ENCODE measurements around the gene SORCS2.

SORCS2 gene

DNA sequence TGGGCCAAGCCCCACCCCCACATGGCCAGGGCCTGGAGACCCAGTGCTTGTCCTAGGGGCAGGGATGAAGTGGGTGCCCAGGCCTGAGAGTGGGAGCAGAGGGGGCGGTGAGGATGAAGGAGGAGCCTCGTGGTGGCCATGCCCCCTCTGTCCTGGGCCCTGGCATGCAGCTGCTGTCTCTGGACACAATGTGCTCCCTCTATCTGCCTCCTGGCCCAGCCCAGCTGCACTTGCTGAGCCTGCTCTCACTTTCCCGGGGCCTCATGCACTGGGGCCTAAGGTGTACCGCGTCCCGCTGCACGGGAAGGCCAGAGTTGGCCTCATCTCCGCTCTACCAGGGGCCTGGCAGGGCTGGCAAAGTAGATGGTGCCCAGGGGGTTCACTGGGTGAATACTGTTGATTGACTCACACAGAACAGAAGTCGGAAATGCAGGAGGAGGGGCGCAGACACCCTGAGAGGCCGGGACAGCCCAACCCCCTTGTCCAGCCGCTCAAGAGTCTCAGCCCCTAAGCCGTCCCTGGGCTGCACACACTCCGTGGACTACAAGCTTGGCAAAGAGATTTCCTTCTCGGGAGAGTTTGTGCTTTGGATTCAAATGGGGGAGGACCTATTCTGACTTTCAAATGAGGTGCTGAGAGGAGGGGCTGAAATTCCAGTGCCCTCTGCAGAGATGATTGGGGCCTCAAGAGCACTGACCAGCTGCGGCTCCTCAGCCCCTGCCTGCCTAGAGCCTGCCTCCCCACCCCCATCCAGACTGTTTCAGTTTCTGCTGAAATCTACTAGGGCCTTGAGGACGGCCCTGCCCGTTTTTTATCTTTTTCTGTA, 130.0 kb downstream of the SORCS2 start:
- peak in 34 of 58 donors; percentile 26 to 80 (median 58) for DNase-seq

DNA sequence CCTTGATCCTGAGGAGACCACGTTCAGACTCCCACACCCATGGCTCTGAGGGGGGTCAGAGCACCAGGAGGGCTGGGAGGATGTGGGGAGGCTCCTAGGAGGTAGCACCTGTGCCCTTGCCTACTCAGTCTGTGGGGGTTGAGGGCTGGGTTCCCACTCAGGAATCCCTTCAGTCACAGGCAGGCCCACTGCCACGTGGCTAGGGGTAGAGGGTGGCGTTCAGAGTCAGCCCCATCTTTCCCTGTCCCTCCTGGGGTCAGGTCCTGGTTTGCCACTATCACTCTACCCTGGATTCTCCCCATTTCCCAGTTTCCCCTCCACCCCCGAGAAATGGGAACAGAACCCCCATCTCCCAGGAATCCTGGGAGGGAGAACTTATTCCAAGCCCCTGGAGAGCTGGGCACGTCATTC, 131.1 kb downstream of the SORCS2 start:
- no peak for DNase-seq

DNA sequence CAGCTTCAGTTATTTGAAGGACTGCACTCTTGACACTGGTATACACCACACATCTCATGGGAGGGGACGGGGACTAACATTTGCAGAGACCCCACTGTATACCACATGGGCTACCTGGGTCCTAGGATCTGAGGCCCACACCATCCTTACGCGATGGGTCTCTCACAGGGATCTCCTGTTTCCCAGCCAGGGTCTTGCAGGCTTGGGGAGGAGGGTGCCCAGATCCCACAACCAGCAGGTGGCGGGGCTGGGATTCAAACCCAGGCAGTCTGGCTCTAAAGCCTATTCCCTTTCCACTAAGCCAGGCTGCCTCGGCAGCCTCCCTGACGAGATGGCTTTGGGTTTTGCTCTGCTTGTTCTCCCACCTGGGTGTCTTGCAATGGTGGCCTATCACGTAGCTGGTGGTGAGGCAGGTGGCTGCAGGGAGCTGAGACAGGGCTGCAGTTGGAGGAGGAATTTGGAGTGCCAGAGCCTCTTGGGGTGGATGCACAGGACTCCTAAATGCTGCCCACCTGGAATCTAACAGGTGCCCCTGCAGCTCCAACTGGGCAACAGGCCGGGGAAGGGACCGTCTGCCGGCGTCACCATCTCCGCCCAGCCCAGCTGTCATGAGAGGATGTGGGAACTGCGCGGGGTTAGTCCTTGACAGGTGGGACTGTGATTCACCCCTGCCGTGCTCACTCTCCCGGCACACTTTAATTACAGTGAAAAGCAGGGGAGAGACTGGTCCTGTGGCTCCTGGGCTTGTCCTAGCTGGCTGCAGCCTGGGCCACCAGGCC, 131.7 kb downstream of the SORCS2 start:
- DNase-seq: peak in 7 of 58 donors; percentile 42 to 73 (median 52)

DNA sequence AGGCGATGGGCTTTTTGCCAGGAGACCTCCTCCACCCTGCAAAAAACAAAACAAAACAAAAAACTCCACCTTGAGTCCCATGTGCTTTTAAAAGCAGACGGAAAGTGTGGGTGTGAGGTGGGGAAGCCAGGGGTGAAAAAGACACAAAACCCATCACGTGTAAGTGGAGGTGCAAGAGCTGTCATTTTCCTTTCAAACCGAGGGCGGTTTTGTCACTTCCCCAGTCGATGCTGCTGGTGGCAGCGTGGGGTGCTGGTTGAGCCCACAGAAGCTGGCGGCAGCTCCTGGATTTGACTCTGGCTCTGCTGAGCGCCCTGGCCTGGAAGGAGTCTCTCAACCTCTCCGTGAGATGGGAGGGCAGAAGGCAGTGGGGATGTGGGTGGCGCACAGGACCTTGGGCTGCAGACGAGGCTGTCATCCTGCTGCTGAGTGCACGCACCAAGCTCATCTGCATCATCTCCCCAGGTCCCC, 132.3 kb downstream of the SORCS2 start:
- DNase-seq: peak in 6 of 58 donors; percentile 26 to 62 (median 50)

DNA sequence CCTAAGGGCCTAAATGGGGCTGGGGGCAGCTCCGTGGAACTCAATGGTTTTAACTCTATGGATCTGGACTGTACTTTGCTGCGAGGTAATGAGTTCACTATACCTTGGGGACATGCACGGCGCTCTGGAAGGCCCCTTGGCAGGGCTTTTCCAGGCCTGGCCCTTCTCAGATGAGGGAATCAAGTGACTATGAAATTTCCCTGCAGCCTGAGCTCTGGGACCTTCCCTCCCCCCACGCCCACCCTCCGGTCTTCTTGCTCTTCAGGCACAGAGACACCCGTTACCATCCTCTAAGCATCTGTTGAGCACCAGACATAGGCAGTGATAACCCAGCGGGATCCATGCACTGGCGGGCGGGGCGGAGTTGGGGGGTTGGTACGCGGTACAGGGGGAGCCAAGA, 133.2 kb downstream of the SORCS2 start:
- DNase-seq: no peak

DNA sequence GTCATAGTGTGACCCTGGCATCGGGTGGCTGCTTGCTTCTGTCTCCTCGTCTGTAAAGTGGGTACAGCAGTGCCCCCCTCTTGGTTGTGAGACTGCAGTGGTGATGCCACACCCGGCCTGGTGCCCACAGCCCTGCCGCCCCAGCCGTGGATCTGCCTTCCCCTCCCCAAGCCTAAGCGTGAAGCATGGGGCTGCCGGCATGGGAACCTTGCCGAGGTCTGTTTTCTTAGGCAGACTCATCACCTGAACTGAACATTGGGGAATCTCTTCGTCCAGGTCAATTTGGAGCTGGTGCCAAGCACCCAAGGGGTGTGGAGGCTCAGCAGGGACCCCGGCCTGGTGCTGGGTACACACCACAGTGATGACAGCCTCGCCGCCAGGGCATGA, 134.0 kb downstream of the SORCS2 start:
- no peak for DNase-seq

DNA sequence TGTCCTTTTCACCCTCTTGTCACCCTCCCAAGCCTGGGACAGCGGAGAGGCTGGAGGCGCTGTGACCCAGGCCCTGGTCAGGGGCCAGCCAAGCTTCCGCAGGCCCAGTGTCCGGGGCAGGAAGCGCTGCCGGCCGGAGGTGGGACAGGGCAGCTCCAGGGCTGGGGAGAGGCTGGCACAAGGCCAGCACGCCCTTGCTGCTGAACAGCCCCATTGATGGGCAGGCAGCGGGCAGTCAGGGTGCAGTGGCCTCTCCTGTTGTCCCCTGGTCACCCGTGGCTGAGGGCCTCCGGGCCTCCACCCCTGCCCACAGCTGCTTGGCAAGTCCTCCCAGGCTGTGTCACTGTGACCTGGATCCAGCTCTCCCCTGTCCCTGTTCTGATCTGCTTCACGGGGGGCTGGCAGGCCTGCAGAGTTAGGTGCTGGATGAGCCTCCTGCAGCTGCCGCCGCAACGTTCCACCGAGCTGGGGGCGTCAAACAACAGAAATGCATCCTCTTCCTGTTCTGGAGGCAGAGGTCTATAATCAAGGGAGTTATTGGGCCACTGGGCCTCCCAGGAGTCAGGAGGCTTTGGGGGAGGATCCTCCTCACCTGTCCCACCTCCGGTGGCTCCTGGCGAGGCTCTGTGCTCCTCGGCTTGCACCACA, 134.5 kb downstream of the SORCS2 start:
- DNase-seq: peak in 20 of 58 donors; percentile 23 to 80 (median 48)

DNA sequence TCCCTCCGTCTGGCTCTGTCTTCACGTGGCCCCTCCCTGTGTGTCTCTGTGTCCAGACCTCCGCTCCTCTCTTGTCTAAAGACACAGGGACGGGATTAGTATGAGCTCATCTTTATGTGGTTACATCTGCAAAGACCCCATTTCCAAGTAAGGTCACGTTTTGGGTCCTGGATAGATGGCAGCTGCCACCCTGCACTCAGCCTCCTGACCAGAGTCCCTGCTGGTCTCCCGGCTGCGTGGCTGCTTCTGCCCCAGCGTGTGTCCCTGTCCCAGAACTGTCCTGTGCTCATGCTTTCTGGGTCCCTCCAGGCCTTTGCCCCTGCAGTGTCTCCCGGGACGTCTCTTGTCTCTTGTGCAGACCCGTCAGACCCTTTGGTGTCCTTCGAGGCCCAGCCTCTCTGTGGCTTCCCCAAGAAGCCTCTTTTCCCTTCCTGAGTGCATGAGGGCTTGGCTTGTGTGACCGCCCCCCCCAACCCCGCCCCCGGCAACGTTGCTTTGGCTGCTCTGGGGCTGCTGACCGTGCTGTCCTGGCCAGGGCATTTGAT, 135.1 kb downstream of the SORCS2 start:
- DNase-seq: no peak

DNA sequence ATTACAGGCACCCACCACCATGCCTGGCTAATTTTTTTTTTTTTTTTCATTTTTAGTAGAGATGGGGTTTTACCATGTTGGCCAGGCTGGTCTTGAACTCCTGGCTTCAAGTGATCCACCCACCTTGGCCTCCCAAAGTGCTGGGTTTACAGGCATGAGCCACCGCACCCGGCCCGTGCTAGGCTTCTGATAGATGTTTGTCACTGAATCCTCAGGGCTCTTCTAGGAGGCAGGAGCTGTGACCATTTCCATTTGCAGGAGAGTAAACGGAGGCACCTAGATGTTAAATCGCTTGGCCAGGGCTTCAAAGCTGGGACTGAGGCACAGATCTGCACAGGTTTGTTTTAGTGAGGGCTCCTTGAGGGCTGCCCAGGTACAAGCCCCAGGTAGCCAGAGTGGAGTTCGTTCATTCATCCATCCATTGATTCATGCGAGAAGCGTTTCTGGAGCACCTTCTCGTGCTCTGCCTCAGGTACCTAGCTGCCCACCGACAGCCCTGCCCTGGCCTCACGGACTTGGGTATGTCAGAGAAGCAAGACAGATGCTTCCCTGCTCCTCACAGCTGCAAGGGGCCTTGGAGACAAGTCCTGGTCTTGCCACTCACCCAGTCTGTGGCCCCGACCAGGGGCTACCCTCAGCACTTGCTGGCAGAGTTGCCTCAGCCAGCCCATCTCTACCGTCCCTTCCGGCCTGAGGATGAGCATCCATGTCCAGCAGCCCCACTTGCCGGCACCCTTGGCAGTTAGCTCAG, 136.0 kb downstream of the SORCS2 start:
- DNase-seq: no peak

DNA sequence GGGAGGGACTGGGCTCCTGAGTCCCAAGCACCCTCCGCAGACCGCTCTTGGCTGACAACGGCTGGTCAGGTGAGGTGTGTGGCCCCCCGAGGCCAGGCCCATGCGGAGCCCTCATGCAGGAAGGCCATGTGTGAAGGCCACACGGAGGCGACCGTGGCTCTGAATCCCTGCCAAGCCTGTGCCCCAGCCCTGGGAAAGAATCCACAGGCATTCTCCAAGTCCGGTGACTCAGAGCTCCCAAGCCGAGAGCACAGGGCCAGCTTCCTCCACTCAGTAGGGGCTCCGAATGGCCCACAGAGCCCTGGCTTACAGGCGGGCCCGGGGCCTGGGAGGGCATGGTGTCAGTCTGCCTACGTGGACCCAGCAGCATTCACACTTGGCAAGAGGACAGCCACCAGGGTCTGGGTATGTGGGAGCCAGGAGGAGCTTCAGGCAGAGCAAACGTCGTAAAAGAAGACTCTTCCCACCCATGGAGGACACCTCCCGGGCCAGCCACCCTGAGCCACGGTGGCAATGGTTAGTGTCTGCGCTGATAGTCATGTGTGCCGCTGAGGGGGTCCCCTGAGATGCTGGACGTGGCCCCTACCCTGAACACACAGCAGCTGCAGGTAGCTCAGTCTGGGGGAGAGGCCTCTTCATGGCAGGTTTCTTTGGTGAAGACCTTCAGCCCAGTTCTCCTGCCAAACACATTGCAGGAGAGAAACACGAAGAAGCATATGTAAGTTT, 136.7 kb downstream of the SORCS2 start:
- DNase-seq: peak in 34 of 58 donors; percentile 16 to 76 (median 46)

DNA sequence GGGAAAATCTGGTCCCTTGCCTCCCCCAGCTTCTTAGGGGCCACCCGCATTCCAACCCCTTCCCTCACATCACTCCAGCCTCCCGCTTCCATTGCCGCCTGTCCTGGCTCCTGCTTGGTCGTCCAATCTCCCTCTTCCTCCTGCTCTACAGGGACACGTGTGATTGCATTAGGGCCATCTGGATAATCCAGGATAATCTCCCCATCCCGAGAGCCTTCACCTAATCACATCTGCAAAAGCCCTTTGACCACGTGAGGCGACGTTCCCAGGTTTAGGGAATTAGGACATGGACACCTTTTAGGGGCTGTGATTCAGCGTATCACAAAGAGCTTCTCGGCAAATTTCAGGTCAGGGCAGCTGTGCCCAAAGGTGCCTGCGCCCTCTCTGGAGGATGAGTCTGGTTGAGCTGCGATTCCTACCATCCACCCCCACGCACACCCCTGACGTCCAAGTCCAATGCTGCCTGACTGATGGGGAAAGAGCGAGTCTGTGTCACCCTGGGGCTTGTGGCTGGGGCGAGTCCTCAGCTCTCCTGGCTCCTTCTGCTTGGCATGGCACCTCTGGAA, 137.8 kb downstream of the SORCS2 start:
- no peak for DNase-seq

DNA sequence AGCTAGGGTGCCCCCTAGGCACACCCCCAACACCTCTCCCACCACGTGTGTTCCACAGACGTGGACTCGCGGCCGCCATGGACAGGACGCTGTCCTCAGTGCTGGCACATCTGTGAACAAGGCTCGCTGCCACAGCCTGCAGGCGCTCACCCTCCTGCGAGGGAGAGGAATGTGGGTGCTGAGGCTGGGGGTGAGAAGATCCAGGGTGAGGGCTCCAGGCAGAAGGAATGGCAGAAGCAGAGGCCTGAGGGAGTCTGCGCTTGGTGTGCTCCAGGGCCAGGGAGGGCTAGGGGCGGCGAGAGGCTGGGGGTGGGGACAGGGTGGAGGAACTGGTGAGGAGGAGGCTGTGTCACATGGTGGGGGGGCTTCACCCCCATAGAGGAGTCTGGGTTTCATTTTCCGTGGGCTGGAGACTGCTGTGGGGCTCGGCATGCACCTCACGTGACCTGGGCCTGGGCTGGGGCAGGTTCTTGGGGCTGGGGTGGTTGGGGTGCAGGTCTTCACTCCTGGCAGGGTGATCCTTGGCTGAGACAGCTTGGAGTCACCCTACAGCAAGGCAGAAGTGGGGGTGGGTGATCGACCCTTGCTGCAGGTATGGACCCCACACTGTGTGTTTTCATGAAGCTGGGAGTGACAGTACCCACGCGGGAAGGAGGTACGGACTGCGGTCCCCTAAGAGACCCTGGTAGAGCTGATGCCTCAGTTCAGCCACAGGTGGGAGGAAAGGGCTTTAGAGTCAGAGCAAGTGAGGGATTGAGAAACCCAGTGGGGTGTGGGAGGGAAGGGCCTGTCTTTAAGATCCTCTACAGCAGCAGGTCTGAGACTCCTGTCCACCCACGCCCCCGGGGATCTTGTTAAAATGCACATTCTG, 138.7 kb downstream of the SORCS2 start:
- DNase-seq: no peak

DNA sequence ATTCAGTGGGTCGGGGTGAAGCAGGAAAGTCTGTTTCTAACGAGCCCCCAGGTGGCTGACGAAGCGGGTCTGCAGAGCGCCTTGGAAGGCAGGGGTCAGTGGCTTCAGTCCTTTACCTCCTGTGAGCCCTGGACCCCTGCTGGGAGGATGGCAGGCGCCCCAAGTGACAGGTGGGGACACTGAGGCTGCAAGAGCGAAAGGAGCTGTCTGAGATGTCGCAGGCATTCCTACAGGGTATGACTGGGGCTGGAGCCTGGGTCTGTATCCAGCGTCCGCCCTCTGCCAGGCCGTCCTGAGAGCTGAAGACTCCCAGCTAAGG, 139.3 kb downstream of the SORCS2 start:
- DNase-seq: no peak

DNA sequence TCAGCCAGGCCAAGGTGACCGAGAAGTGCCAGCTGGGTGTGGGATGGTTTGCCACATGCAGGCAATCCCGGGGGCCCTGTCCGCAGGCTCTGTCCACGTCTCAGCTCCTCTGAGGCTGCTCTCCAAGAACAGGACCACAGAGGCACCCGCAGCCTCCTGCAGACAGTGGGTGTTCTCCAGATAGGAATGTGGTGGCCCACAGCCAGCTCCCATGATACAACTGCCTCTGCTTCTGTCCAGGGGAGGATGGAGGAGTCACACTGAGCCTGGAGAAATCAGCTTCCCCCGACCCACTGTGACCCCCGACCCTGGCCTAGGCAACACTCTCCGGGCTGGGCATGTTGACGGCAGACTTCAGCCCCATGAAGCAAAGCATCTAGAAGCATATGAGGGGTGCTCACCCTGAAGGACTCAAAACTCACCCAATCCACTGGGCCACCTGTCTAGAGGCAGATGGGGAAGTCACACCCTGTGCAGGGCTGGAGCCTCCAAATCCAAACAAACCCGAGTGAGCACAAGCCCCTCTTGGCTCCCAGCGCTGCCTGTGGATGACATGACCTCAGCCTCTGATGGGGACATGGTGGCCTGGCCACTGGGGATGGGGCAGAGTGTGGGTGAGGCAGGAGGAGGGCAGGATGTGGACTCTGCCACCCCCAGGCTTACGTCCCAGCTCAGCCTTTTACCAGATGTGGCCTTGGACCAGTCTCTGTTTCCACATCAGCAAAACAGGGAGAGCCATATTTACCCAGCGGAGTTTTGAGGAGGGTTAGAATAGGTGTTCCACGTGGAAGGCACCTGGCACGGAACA, 140.1 kb downstream of the SORCS2 start:
- DNase-seq: peak in 2 of 58 donors; percentile 14 to 40

DNA sequence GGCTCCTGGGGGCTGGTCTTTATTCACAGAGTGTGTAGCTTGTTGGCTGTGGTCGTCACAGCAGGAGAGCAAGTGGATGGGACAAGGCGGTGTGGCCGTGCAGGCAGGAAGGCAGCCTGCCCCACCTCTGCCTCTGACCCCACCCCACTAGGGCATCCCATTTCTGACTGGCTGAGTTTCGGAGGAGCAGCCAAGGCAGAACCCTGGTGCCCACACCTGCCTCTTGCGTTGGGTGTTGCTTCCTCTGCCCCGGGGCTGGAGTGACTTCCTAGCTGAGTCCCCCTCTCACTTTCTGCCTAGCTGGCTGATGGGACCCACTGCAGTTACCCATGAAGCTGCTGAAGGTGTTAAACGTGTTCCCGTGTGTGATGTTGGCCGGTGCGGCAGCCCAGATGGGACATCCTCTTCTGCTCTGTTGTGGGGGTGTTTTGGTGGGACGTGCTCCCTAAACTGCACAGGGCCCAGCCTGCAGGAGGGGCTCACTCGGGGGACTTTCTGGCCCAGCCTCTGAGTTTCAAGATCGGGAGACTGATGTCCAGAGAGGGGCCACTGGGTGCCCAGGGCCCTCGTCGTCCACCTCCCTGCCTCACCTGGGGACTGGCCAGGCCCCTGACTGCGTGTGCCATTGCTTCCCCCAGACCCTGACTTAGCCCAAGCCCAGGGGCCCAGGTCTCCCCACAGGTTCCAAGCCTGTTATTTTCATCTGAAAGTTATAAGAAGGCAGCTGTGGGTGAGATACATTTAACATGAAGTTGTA, 140.9 kb downstream of the SORCS2 start:
- DNase-seq: no peak

DNA sequence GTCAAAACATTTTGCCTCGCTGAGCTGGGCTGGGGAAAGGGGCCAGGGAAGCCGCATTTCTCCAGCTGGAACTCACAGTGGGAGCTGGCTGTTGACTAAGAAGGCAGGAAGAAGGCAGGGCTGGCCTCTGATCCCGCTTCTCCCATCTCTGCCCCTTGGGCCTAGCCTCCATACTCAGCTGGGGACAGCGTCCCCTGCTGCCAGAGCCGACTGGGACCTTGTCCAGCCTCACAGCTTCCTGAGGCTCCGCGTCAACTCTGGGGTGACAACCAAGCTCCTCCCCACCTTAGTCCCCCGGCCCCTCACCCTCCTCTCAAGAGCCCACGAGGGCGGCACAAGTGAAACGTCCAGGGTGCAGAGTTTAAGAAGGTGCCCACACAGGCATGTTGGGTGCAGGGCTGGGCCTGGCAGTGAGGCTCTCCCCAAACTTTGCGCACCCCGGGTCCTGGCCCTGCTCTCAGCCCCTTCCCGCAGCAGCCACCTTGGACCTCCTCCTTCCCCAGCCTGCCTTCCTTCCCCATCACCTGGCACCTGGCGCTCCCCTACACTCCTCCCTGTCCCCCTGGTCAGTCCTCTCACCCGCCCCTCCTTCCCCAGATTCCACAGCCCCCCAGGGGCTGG, 141.6 kb downstream of the SORCS2 start:
- no peak for DNase-seq
